SJSA1 (cell line): ENCODE data around the gene RAPGEF1. TPM values are rescaled to one million over a fixed set of nuclear protein-coding genes. Genes with fewer than 3 reads are reported as not detected.

Source experiments
- DNase-seq, 2 experiments: peaks; one replicate each; pipeline ENCODE4 v3.0.0-alpha.2; 2015 to 2020; ENCODE audit warnings: low spot score in 2 of 2, low read depth in 1 of 2
- H3K27ac ChIP-seq: fragments of 250-450 bp; sonication (Bioruptor Pico); 2 replicates; pipeline ENCODE4 v1.5.1; 2020; ENCODE audit warnings: mild to moderate bottlenecking, moderate library complexity
- H3K27me3 ChIP-seq: fragments of 250-450 bp; sonication (Bioruptor Pico); replicated peaks from 2 replicates; pipeline ENCODE4 v1.5.1; 2020; ENCODE audit warnings: mild to moderate bottlenecking, moderate library complexity
- H3K36me3 ChIP-seq: fragments of 250-450 bp; sonication (Bioruptor Pico); 2 replicates; pipeline ENCODE4 v1.5.1; 2020; ENCODE audit warnings: mild to moderate bottlenecking
- H3K4me1 ChIP-seq: fragments of 250-450 bp; sonication (Bioruptor Pico); replicated peaks from 2 replicates; pipeline ENCODE4 v1.6.1; 2021; ENCODE audit warnings: mild to moderate bottlenecking
- H3K4me3 ChIP-seq: fragments of 250-450 bp; sonication (Bioruptor Pico); 2 replicates; pipeline ENCODE4 v1.5.1; 2020; ENCODE audit warnings: mild to moderate bottlenecking
- H3K9me3 ChIP-seq: fragments of 250-450 bp; sonication (Bioruptor Pico); replicated peaks from 2 replicates; pipeline ENCODE4 v1.5.1; 2020; ENCODE audit warnings: mild to moderate bottlenecking
- total RNA-seq: library from RNA; depleted of rRNA; stranded (reverse); fragments of >200 nt; shearing (Covaris generic); gene quantifications from 2 replicates; pipeline ENCODE4 v1.2.3, GENCODE V29; 2014

The RAPGEF1 gene
- total RNA-seq, 1 experiment from 2014 or later, result 23.6 TPM

DNA sequence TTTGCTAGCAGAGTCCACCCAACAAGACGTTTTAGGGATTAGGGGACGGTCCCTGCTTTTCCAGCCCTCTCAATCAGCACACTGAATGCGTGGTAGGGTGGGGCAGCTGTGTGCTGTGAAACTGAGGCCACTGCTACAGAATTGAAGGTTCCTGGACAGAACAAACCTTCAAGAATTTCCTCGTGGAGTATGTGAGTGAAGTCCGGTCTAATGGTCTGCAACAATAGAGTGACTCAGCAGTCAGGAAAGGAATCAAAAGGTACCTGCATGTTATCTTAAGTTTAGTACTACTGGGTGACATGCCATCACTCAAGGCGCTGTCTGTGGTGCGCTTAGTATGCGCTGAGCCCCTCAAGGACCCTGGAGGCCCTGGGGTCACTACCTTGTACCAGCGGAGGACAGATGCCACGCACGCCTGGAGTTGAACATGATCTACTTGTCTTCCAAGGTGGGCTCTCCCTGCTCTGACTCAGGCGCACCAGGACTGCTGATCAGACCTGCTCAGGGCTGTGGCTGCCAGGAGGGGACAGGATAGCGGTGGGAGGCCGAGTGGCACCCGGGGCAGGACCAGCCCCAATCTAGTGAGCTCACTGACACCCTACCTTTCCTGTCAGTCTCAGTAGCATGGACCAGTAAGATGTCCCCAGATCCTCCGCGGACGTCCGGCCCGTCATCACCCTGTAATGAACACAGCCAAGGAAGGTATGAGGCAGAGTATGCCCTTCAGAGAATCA, 144.0 kb downstream of the RAPGEF1 start:
- Histone ChIP-seq H3K4me3 (no peak overlapping the region), H3K27me3 (no peaks in the 10 kb centered on the region), H3K4me1 (peaks cover 3% of the 10 kb centered on the region; the same call in 1 of the 2 replicates), H3K36me3 (peaks cover 17% of the 10 kb centered on the region), H3K9me3 (no peaks in the 10 kb centered on the region), H3K27ac (no peak overlapping the region)
- no peak for DNase-seq

DNA sequence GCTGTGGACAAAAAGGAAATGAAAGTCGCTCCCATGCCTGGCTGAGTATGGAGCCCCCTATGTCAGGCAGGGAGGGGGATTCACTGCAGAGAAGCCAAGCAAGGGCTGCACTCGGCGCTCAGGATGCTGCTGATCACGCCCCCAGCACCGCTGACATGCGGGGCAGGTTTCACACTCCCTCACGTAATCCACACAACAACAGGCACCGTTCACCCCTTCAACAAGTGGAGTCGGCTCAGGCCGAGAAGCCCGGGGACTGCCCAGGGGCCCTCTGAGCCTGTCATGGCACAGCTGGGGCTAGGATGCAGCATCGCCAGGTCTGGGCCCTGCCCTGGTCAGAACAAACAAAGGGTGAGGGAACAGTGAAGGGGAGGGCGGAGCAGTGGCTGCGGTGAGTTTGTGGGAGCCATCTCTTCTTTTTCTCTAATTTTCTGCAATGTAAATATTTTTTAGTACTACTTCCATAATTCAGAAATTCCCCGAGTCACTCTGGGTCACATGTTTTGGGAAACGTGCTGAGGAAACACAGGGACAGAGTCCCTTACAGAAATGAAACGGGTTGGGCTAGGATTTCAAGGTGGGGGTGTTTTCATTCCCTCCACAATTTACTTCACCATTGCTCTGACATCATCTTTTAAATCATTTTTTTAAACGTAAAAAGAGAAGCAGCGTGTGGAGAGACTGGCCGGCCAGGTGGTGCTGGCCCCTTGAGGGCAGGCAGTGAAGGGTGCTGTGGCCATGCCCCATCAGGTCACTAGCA, 144.8 kb downstream of the RAPGEF1 start:
- H3K9me3 ChIP-seq, result no peaks in the 10 kb centered on the region
- peaks cover 3% of the 10 kb centered on the region; the same call in 1 of the 2 replicates for H3K4me1 ChIP-seq
- H3K27ac ChIP-seq, result no peak overlapping the region
- H3K36me3 ChIP-seq, result peaks cover 22% of the 10 kb centered on the region
- no peak for DNase-seq
- no peak overlapping the region for H3K4me3 ChIP-seq
- no peaks in the 10 kb centered on the region for H3K27me3 ChIP-seq

DNA sequence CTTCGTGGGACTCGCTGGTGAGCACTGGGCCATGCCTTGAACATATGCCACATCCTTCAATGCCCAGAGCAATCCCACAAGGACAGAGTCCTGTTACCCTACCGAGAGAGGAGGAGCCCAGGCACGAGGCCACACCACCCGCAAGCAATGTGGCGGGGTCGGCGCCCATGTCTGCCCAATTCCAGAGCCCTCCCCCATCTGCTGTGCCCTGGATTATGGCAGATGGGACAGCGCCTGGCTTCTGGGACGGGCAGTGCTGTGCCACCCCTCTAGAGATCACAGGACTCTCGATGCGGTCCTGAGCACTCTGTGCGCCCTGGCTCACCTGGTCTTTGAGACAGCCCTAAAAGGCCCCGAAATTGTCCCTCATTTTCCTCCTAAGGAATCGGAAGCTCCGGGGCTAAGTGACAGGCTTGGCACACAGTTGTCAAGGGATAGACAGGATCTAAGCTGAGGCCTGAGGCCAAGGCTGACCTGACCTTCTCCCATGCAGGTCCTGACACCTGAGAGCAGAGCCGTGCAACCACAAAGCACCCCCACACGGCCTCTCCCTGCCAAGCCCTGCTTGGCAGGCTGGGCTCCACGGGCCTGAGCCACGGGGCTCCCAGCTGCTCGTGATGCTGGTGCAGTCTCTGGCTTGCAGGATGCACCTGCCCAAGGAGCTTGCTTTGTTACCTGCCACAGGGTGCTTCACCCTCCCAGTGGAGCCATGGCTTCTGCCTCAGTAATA, 145.8 kb downstream of the RAPGEF1 start:
- peaks cover 22% of the 10 kb centered on the region for H3K36me3 ChIP-seq
- H3K27ac ChIP-seq, result no peak overlapping the region
- H3K4me3 ChIP-seq, result no peak overlapping the region
- no peaks in the 10 kb centered on the region for H3K27me3 ChIP-seq
- H3K9me3 ChIP-seq, result no peaks in the 10 kb centered on the region
- DNase-seq, result no peak
- H3K4me1 ChIP-seq, result peaks cover 3% of the 10 kb centered on the region; the same call in 1 of the 2 replicates

DNA sequence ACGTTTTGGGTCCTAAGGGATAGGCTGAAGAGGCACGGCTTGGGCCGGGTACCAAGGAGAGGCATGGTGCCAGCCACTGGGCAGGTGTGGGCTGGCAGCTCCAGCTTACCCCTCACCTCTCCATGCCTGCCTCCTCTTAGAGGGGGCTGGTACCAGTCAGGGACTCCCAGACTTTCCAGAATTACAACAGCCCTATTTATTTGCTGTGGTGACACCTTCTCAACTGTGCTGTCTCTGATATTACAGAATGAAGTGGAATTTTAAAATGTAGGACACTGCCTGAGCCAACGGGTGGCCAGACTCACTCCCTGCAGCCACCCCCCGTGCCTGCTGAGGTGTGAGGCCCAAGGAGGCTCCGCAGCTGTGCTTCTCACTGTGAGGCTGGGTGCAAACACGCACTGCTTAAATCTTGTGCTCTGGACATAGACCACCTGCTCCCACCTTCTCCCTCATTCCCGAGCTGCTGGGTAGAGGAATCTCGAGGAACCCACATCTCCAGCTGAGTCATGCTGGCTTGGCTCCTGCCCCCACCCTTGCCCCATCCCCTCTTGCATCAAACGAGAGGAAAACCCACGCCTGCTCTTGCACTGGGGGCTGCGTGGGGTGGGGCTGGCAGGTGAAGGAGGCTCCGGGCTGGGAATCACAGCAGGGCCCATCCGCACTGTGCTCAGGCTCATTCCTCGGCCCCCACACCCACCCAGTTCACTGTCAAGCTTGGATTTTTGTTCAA, 146.6 kb downstream of the RAPGEF1 start:
- Histone ChIP-seq H3K4me1 (peaks cover 3% of the 10 kb centered on the region; the same call in 1 of the 2 replicates), H3K4me3 (no peak overlapping the region), H3K36me3 (peaks cover 22% of the 10 kb centered on the region), H3K27ac (no peak overlapping the region), H3K9me3 (no peaks in the 10 kb centered on the region), H3K27me3 (no peaks in the 10 kb centered on the region)
- DNase-seq, result peak in 1 of 2 experiments; percentile 37

DNA sequence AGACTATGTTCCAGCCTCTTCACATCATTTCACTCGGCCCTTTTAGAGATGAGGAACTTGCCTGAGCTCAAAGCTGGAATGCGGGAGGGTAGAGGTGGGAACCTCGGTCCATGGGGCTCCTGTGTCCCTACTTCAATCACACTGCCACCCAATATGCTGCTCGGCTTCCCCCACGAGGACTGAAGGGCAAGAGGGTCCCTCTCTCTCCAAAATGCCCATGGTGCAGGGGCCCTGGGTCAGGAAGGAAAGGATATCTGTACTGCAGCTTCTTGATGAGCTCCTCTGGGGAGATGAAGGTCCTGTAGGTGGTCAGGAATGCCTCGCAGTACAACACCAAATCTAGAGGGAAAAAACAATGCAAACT, 148.0 kb downstream of the RAPGEF1 start:
- no peak overlapping the region for H3K4me3 ChIP-seq
- H3K4me1 ChIP-seq, result peaks cover 3% of the 10 kb centered on the region; the same call in 1 of the 2 replicates
- H3K27ac ChIP-seq, result no peak overlapping the region
- no peak for DNase-seq
- no peaks in the 10 kb centered on the region for H3K9me3 ChIP-seq
- peaks cover 20% of the 10 kb centered on the region for H3K36me3 ChIP-seq
- H3K27me3 ChIP-seq, result no peaks in the 10 kb centered on the region

DNA sequence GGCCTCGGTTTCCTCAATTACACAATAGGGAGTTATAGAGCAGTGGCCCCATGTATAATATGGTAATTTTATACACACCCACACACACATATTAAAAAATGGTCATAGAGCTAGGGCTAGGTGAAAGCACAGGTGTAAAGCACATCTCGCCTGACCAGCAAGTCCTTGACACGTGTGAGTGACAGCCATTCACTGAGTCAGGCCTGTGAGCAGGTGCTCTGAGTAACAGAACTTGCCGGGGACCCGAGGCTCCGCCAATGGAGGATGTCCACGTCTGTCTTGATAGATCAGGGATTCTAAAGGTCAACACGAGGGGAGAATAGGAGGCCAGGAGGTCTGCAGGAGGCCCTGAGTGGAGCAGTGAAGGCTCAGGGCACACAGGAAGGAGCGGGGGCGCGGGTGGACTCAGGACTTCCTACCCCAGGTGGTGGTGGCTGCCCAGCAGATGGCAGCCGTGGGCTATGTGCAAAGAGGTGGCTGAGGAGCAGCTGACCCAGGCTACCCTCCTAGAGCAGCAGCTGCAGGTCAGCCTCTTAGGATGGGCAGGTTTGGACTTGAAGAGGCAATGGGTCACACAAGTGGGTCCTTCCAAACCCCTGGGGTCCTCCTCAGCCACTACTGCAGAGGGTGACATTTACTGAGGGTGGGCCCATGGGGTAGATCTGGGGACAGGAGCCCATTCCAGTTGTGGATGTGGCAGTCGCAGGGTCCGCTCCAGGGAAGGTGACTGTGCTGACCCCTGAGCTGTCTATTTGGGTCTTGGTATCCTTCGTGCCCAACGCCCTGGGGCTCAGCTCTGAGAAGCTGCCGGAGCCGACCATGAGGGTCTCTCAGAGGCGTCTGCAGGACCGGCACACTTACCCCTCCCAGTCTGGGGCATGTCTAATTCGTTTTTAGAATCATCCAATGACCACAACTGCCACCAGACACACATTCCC, 148.7 kb downstream of the RAPGEF1 start:
- no peak overlapping the region for H3K27ac ChIP-seq
- H3K4me1 ChIP-seq, result peaks cover 3% of the 10 kb centered on the region; the same call in 1 of the 2 replicates
- H3K4me3 ChIP-seq, result no peak overlapping the region
- DNase-seq, result peak; percentile 74 to 81
- no peaks in the 10 kb centered on the region for H3K9me3 ChIP-seq
- peaks cover 20% of the 10 kb centered on the region for H3K36me3 ChIP-seq
- H3K27me3 ChIP-seq, result no peaks in the 10 kb centered on the region

DNA sequence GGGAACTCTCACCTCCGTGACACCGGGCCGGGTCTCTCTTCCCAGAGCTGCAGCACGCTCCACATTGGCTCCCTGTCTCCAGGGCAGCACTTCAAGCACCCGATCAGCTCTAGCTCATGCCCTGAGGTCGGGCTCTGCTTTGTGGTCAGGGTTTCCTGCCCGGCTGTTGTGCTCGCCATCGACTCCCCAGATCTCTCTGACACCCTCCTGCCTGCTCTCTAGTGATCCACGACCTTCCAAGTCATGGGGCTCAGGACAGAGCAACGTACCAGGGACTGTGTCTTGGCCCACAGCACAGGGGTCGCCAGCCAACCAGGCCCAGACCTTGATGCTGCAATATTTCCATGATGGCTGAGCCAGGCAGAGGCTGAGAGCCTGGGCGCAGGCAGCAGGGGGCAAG, 149.4 kb downstream of the RAPGEF1 start:
- peaks cover 5% of the 10 kb centered on the region; the same call in 1 of the 2 replicates for H3K4me1 ChIP-seq
- no peak overlapping the region for H3K4me3 ChIP-seq
- peaks cover 12% of the 10 kb centered on the region for H3K36me3 ChIP-seq
- DNase-seq, result peak in 1 of 2 experiments; percentile 42
- H3K9me3 ChIP-seq, result no peaks in the 10 kb centered on the region
- H3K27ac ChIP-seq, result no peak overlapping the region
- no peaks in the 10 kb centered on the region for H3K27me3 ChIP-seq

DNA sequence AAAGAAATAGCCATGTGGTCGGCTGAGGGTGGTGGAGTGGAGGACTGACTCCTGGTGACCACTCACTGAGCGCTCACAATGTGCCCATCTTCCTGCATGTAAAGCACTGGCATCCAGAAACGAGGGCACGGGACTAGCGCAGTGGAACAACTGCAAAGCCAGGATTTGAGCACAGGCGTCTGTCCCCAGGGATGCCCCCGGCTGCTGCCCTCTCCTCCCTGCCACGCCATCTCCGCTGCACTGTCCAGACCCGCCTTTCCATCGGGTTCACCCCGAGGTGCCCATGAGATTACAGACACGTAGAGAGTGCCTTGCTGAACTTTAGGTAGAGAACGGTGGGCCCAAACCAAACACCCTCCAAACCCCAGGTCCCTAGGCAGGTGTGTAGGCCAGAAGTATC, 149.9 kb downstream of the RAPGEF1 start:
- Histone ChIP-seq H3K4me3 (no peak overlapping the region), H3K36me3 (peaks cover 12% of the 10 kb centered on the region), H3K27ac (no peak overlapping the region), H3K9me3 (no peaks in the 10 kb centered on the region), H3K4me1 (peaks cover 10% of the 10 kb centered on the region; the same call in 1 of the 2 replicates), H3K27me3 (no peaks in the 10 kb centered on the region)
- no peak for DNase-seq

DNA sequence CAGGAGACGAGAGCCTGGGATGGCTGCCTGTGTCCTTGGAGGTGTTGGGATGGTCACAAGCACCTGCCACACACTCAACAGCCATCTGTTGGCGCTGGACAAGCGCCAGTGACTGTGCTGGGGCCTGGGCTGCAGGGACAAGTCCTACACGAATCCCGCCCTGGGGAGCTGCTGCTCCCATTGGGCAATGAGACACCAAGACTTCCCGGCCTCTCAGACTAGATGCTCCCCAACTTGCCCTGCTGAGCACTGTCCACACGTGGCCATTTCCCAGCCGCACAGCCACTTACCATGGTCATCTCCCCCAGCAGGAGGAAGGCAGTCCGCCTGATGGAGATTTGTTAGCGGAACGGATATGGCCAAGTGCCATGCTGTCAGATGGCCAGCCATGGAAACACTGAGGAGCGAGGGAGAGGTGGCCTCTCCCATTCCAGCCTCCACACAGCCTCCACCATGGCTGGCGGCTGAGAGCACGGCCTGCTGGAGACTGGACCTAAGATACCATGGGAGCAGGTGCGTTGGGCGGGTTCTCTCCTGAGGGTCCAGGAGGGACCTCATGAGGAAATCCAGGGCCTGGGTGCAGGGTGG, 150.7 kb downstream of the RAPGEF1 start:
- DNase-seq, result no peak
- peaks cover 18% of the 10 kb centered on the region for H3K36me3 ChIP-seq
- no peaks in the 10 kb centered on the region for H3K27me3 ChIP-seq
- H3K4me3 ChIP-seq, result no peak overlapping the region
- H3K27ac ChIP-seq, result no peak overlapping the region
- no peaks in the 10 kb centered on the region for H3K9me3 ChIP-seq
- peaks cover 18% of the 10 kb centered on the region for H3K4me1 ChIP-seq

DNA sequence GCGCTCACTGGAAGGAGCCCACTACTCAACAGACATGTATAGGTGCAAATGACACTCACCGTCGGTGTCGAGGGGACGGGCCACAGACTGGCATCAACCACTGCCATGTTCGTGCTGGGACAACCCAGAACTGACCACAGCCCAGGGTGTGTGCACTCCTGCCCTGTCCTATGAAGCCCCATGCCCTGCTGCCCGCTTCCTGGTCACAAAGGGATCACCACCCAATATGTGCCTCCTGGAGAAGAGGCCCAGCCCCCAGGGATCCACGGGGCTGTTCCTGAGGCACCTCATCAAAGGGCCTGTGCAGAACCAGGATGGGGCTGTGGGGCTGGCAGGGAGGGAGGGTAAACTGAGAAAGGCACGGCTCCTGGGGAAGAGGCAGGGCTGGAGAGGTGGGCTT, 151.5 kb downstream of the RAPGEF1 start:
- H3K27ac ChIP-seq, result no peak overlapping the region
- peaks cover 26% of the 10 kb centered on the region for H3K4me1 ChIP-seq
- no peaks in the 10 kb centered on the region for H3K27me3 ChIP-seq
- no peak overlapping the region for H3K4me3 ChIP-seq
- H3K9me3 ChIP-seq, result no peaks in the 10 kb centered on the region
- DNase-seq, result no peak
- peaks cover 23% of the 10 kb centered on the region for H3K36me3 ChIP-seq

DNA sequence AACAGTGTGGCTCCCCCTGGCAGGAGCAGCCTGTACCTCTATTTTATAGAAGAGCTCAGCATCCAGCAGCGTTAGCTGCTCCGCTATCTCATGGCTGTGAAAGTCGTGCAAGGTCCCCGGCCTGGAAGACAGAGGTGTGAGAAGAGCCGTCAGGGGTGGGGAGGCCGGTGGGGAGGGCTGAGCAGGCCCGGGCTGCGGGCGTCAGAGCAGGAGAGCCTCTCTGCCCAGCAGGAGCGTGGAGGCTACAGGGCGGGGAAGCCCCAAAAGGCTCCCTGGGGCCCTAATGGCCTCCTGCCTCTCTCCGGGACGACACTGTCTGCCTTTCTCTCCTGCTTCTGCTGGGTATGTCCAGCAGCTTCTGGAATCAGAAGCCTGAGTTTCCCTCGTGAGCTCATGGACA, 152.0 kb downstream of the RAPGEF1 start:
- Histone ChIP-seq H3K36me3 (peaks cover 23% of the 10 kb centered on the region), H3K27me3 (no peaks in the 10 kb centered on the region), H3K9me3 (no peaks in the 10 kb centered on the region), H3K27ac (no peak overlapping the region), H3K4me1 (peaks cover 31% of the 10 kb centered on the region), H3K4me3 (no peak overlapping the region)
- no peak for DNase-seq

DNA sequence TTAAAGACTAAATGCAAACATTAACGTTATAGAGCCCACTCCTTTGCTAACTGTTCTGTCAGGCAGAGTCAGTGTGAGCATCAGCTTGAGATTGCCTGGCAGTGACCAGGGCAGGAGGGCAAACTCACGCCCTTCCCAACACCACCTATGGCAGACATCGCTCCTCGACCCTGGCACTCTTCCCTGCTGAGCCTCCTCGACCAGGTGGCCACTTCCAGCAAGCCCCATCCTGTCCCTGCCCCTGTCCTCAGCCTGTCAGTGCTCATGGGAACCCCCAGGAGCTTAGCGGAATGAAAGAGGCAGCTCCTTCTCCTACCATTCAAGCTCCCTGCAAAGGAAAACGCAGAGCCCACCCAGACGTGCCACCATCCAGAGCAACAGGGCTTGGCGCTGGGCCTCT, 152.5 kb downstream of the RAPGEF1 start:
- Histone ChIP-seq H3K27me3 (no peaks in the 10 kb centered on the region), H3K4me3 (no peak overlapping the region), H3K36me3 (peaks cover 23% of the 10 kb centered on the region), H3K9me3 (no peaks in the 10 kb centered on the region), H3K27ac (no peak overlapping the region), H3K4me1 (peaks cover 37% of the 10 kb centered on the region)
- no peak for DNase-seq
